Sigmoid colon (tissue), 7 donors: ENCODE measurements around the gene C1orf167. TPM values are rescaled to one million over a fixed set of nuclear protein-coding genes. Genes with fewer than 3 reads are reported as not detected.
"Not testable (repeated sequence)": the region's sequence is repeated elsewhere in the genome, so short reads cannot be mapped to it uniquely, and the experiment has no call there.

Experiments used
- DNase-seq: peaks from one replicate; pipeline ENCODE4 v3.0.0-alpha.2; 2019
- H3K27ac ChIP-seq, 4 donors: fragments of 200-600 bp; sonication (generic); one replicate each; pipeline ENCODE4 v1.5.1; 2016 to 2019; ENCODE audit warnings: mild to moderate bottlenecking in 1 of 4
- H3K27me3 ChIP-seq, 3 donors: fragments of 200-600 bp; sonication (generic); one replicate each; pipeline ENCODE4 v1.5.1; 2019; ENCODE audit warnings: mild to moderate bottlenecking in 1 of 3
- H3K36me3 ChIP-seq, 4 donors: fragments of 200-600 bp; sonication (generic); one replicate each; pipeline ENCODE4 v1.5.1; 2016 to 2019
- H3K4me1 ChIP-seq, 4 donors: fragments of 200-600 bp; sonication (generic); one replicate each; pipeline ENCODE4 v1.5.1; 2017 to 2019
- H3K4me3 ChIP-seq, 4 donors: fragments of 200-600 bp; sonication (generic); one replicate each; pipeline ENCODE4 v1.5.1; 2017 to 2019; ENCODE audit warnings: mild to moderate bottlenecking in 2 of 4, moderate library complexity in 1 of 4
- H3K9me3 ChIP-seq, 4 donors: fragments of 200-600 bp in 3 of 4; sonication (generic) in 3 of 4; one replicate each; pipeline versions ENCODE4 v1.5.1 to v1.6.1; 2013 to 2019
- CTCF ChIP-seq, 4 experiments: fragments of 450-650 bp in 3 of 4; fragments of 200-600 bp in 1 of 4; IDR thresholded peaks; one replicate each; pipeline ENCODE4 v1.5.1; 2016 to 2019; ENCODE audit warnings: antibody characterized with exemption in 4 of 4, mild to moderate bottlenecking in 3 of 4, moderate library complexity in 2 of 4
- EP300 ChIP-seq, 4 donors: sonication (generic); formaldehyde crosslinking; IDR thresholded peaks; one replicate each; pipeline ENCODE4 v1.6.1; 2017; ENCODE audit warnings: antibody characterized with exemption in 4 of 4
- POLR2A ChIP-seq, 2 donors: fragments of 450-650 bp; IDR thresholded peaks; one replicate each; pipeline ENCODE4 v1.6.1; 2016; ENCODE audit warnings: antibody characterized with exemption in 2 of 2, mild to moderate bottlenecking in 2 of 2, moderate library complexity in 2 of 2
- POLR2AphosphoS5 ChIP-seq, 4 donors: sonication (generic); formaldehyde crosslinking; IDR thresholded peaks; one replicate each; pipeline ENCODE4 v1.6.1; 2017; ENCODE audit warnings: antibody characterized with exemption in 4 of 4
- WGBS, 2 donors: extraction: QIAGEN DNeasy Blood & Tissue Kit; methylation state at CpG; one replicate each; pipeline ENCODE4 v1.1.7; 2013; 5-methylcytosine and 5-hydroxymethylcytosine counted together
- intact Hi-C: fragments of 100-400 bp; cut with DNase I; formaldehyde crosslinking; loops from one replicate; pipeline ENCODE4 v1.15.1; 2023
- polyA plus RNA-seq, 3 donors: library from polyadenylated mRNA; stranded (reverse); fragments of 200-250 nt; gene quantifications; one replicate each; pipeline ENCODE4 v1.2.3, GENCODE V29; 2013
- total RNA-seq, 4 donors: library from RNA; depleted of rRNA; stranded (reverse); fragments of >200 nt; gene quantifications; one replicate each; pipeline ENCODE4 v1.1.0, GENCODE V29; 2016
- donor health status: healthy with polysubstance abuse.
- donor health status: Bipolar disorder and iron deficiency.
- donor health status: healthy.

The C1orf167 gene
- total and polyA plus RNA-seq, 7 donors: 0.66 to 2.4 (median 1.7) TPM; not detected in 1

- intact Hi-C loops: loop anchor here (5.0 to 10.0 kb wide), 2 partner anchors 148 to 526 kb away; partner anchors contain the start of genes FBXO2, FBXO44 and UBIAD1
- Histone ChIP-seq H3K4me3 (no peak overlapping the region), H3K27me3 (no peaks in the 10 kb centered on the region), H3K4me1 (peaks cover 0 to 39% (median 36%) of the 10 kb centered on the region in 4 donors), H3K27ac (no peak overlapping the region), H3K9me3 (no peaks in the 10 kb centered on the region), H3K36me3 (peaks cover 17 to 53% (median 20%) of the 10 kb centered on the region in 4 donors)
- 89 to 97% methylated on average over 8 of the region's 8 CpGs for WGBS, 2 donors
- TF ChIP-seq POLR2A (IDR thresholded peaks at IDR 0.05) (no peak), POLR2AphosphoS5 (IDR thresholded peaks at IDR 0.05) (no peak), EP300 (IDR thresholded peaks at IDR 0.05) (no peak), CTCF (IDR thresholded peaks at IDR 0.05) (no peak)
- DNase-seq: no peak
Observed at GRCh38 chr1:11800391-11800755, 38.4 kb downstream of the C1orf167 start.

GRCh38 chr1:11800756-11801433, 38.9 kb downstream of the C1orf167 start:
- H3K9me3 ChIP-seq: no peaks in the 10 kb centered on the region
- peaks cover 12 to 48% (median 16%) of the 10 kb centered on the region in 4 donors for H3K36me3 ChIP-seq
- WGBS, 2 donors: 95% methylated on average over 21 of the region's 21 CpGs
- peaks cover 0 to 40% (median 36%) of the 10 kb centered on the region in 4 donors for H3K4me1 ChIP-seq
- DNase-seq: peak; percentile 64
- no peak overlapping the region for H3K4me3 ChIP-seq
- intact Hi-C loops: loop anchor here (5.0 to 10.0 kb wide), 2 partner anchors 149 to 526 kb away; partner anchors contain the start of genes FBXO2, FBXO44 and UBIAD1
- TF ChIP-seq EP300 (IDR thresholded peaks at IDR 0.05) (no peak), POLR2A (IDR thresholded peaks at IDR 0.05) (no peak), CTCF (IDR thresholded peaks at IDR 0.05) (no peak), POLR2AphosphoS5 (IDR thresholded peaks at IDR 0.05) (no peak)
- no peaks in the 10 kb centered on the region for H3K27me3 ChIP-seq
- H3K27ac ChIP-seq: no peak overlapping the region

- TF ChIP-seq POLR2A (IDR thresholded peaks at IDR 0.05) (no peak), POLR2AphosphoS5 (IDR thresholded peaks at IDR 0.05) (peak; percentile 40 to 74 (median 53)), EP300 (IDR thresholded peaks at IDR 0.05) (no peak), CTCF (IDR thresholded peaks at IDR 0.05) (no peak)
- H3K27ac ChIP-seq: peak overlapping the region; percentile 95 to 99 (median 97)
- H3K4me1 ChIP-seq: peaks cover 0 to 52% (median 47%) of the 10 kb centered on the region in 4 donors
- H3K27me3 ChIP-seq: no peaks in the 10 kb centered on the region
- peaks cover 9 to 39% (median 14%) of the 10 kb centered on the region in 4 donors for H3K36me3 ChIP-seq
- intact Hi-C loops: loop anchor here (2.0 to 10.0 kb wide), 3 partner anchors 66 to 528 kb away; partner anchors contain the start of genes AGTRAP, FBXO2, FBXO44 and UBIAD1
- peak overlapping the region; percentile 49 to 77 (median 58) for H3K4me3 ChIP-seq
- no peak for DNase-seq
- 48 to 59% methylated on average over 6 of the region's 6 CpGs for WGBS, 2 donors
- H3K9me3 ChIP-seq: no peaks in the 10 kb centered on the region
Observed at GRCh38 chr1:11802616-11802972, 40.6 kb downstream of the C1orf167 start.

GRCh38 chr1:11802973-11803885, 41.2 kb downstream of the C1orf167 start:
- H3K27me3 ChIP-seq: no peaks in the 10 kb centered on the region
- intact Hi-C loops: loop anchor here (1.0 to 10.0 kb wide), 4 partner anchors 12 to 528 kb away; partner anchors contain the start of genes AGTRAP, FBXO2, FBXO44 and UBIAD1
- peaks cover 0 to 53% (median 51%) of the 10 kb centered on the region in 4 donors for H3K4me1 ChIP-seq
- peak in 1 of 4 donors; percentile 36 for TF ChIP-seq EP300 (IDR thresholded peaks at IDR 0.05)
- TF ChIP-seq CTCF (IDR thresholded peaks at IDR 0.05): no peak
- peak; percentile 70 to 89 (median 86) for TF ChIP-seq POLR2AphosphoS5 (IDR thresholded peaks at IDR 0.05)
- peak; percentile 45 to 59 for TF ChIP-seq POLR2A (IDR thresholded peaks at IDR 0.05)
- H3K36me3 ChIP-seq: peaks cover 9 to 39% (median 14%) of the 10 kb centered on the region in 4 donors
- peak; percentile 98 for DNase-seq
- peak overlapping the region; percentile 95 to 99 (median 97) for H3K27ac ChIP-seq
- H3K9me3 ChIP-seq: no peaks in the 10 kb centered on the region
- peak overlapping the region; percentile 49 to 77 (median 58) for H3K4me3 ChIP-seq
- 15 to 22% methylated on average over 28 of the region's 28 CpGs for WGBS, 2 donors

GRCh38 chr1:11803924-11804665, 42.1 kb downstream of the C1orf167 start:
- intact Hi-C loops: loop anchor here (1.0 to 10.0 kb wide), 4 partner anchors 13 to 529 kb away; partner anchors contain the start of genes AGTRAP, FBXO2, FBXO44 and UBIAD1
- H3K4me3 ChIP-seq: peak overlapping the region; percentile 49 to 81 (median 69)
- not testable (repeated sequence) for H3K27me3 ChIP-seq, H3K9me3 ChIP-seq
- H3K36me3 ChIP-seq: peaks cover 9 to 36% (median 12%) of the 10 kb centered on the region in 4 donors
- peak overlapping the region; percentile 95 to 99 (median 97) for H3K27ac ChIP-seq
- 68 to 75% methylated on average over 9 of the region's 9 CpGs for WGBS, 2 donors
- peak; percentile 49 for DNase-seq
- peaks cover 0 to 61% (median 58%) of the 10 kb centered on the region in 4 donors for H3K4me1 ChIP-seq
